Type B pancreatic cell (in vitro differentiated cells): ENCODE results near the gene SDC3. TPM values are rescaled to one million over a fixed set of nuclear protein-coding genes. Genes with fewer than 3 reads are reported as not detected.

Experiments
- DNase-seq: peaks from one replicate; pipeline ENCODE4 v3.0.0; 2021; ENCODE audit warnings: mixed read lengths; ENCODE audit not compliant: unreplicated experiment; ENCODE audit errors: extremely low spot score
- H3K27ac Mint-ChIP-seq: 2 replicates; pipeline ENCODE4 v1.8.0; 2021; ENCODE audit warnings: mild to moderate bottlenecking, mixed read lengths
- H3K27me3 Mint-ChIP-seq: 2 replicates; pipeline ENCODE4 v1.8.0; 2021; ENCODE audit warnings: mixed read lengths
- H3K36me3 Mint-ChIP-seq: 2 replicates; pipeline ENCODE4 v1.8.0; 2021; ENCODE audit warnings: mixed read lengths
- H3K4me1 Mint-ChIP-seq: one replicate; pipeline ENCODE4 v1.8.0; 2021; ENCODE audit warnings: mixed read lengths; ENCODE audit not compliant: unreplicated experiment
- H3K4me3 Mint-ChIP-seq: 2 replicates; pipeline ENCODE4 v1.8.0; 2021; ENCODE audit warnings: mild to moderate bottlenecking, mixed read lengths
- H3K9me3 Mint-ChIP-seq: 2 replicates; pipeline ENCODE4 v1.8.0; 2021; ENCODE audit warnings: mixed read lengths
- total RNA-seq: library from RNA; stranded (reverse); gene quantifications from 2 replicates; pipeline ENCODE4 v1.2.1, GENCODE V29; 2021; ENCODE audit warnings: low replicate concordance
- TF ChIP-seq, protein P1 (sequence below): fragments of 200-600 bp; sonication (generic); conservative IDR thresholded peaks from 2 replicates; pipeline ENCODE4 v1.5.0; 2021; ENCODE audit warnings: antibody characterized with exemption, mild to moderate bottlenecking

The SDC3 gene
- total RNA-seq, 1 donor from 2014 or later = 54.2 TPM

DNA sequence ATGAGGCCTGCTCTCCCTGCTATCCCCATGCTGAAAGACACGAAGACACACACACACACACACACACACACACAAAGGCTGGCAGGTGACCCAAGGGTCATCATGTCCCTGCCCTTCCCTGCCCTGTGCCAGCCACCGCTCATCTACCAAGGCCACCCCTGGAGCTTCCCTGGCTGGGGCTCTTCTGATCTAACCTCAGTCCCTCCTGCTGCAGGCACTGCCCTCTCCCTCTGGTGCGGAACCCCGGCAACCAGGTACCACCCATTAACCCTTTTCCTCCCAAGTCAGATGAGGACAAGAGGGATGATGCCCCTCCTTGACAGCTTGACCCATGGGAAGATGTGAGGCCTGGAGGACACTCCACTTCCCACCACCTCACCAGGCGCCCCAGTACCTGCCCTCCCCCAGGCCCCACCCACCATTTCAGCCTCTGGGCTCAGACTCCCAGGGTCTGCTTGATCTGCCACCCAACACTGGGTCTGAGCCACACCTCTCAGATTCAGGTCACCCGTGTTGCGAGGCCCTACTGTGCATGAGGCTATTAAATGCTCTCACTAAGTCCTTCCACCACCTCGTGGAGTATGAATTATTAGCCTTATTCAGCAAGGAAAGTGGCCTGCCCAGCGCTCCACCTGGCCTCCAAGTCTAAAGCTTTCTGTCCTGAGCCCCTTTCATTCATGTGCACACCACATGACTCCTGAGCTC, 2.5 kb downstream of the SDC3 start:
- H3K4me1 Mint-ChIP-seq = peaks cover 40% of the 10 kb centered on the region
- H3K36me3 Mint-ChIP-seq = no peaks in the 10 kb centered on the region
- no peaks in the 10 kb centered on the region for H3K9me3 Mint-ChIP-seq
- no peak for DNase-seq
- TF ChIP-seq, protein P1, sequence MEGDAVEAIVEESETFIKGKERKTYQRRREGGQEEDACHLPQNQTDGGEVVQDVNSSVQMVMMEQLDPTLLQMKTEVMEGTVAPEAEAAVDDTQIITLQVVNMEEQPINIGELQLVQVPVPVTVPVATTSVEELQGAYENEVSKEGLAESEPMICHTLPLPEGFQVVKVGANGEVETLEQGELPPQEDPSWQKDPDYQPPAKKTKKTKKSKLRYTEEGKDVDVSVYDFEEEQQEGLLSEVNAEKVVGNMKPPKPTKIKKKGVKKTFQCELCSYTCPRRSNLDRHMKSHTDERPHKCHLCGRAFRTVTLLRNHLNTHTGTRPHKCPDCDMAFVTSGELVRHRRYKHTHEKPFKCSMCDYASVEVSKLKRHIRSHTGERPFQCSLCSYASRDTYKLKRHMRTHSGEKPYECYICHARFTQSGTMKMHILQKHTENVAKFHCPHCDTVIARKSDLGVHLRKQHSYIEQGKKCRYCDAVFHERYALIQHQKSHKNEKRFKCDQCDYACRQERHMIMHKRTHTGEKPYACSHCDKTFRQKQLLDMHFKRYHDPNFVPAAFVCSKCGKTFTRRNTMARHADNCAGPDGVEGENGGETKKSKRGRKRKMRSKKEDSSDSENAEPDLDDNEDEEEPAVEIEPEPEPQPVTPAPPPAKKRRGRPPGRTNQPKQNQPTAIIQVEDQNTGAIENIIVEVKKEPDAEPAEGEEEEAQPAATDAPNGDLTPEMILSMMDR = no peak
- peak overlapping the region; percentile 80 for H3K4me3 Mint-ChIP-seq
- peaks cover 11% of the 10 kb centered on the region for H3K27me3 Mint-ChIP-seq
- H3K27ac Mint-ChIP-seq = peak overlapping the region; percentile 77

DNA sequence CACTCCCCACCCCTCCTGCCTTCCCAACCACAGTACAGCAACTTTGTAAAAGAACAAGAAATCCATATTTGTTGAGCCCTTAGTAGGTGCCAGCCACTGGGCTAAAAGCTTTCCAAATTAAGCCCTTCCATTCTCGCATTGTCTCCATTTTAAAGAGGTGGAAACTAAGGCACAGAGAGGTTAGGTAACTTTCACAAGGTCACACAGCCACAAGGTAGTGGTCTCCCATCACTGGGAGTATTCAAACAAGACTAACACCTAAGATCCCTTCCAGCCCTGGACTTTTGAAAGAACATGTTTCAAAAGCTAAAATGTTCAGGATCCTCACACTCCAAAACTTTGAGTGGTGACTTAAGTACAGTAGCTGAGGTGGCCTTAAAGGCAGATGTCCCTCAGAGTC, 3.2 kb downstream of the SDC3 start:
- TF ChIP-seq, protein P1 = no peak
- H3K4me1 Mint-ChIP-seq = peaks cover 40% of the 10 kb centered on the region
- H3K4me3 Mint-ChIP-seq = peak overlapping the region; percentile 80
- peaks cover 11% of the 10 kb centered on the region for H3K27me3 Mint-ChIP-seq
- peak overlapping the region; percentile 21 for H3K27ac Mint-ChIP-seq
- no peak for DNase-seq
- H3K36me3 Mint-ChIP-seq = no peaks in the 10 kb centered on the region
- H3K9me3 Mint-ChIP-seq = no peaks in the 10 kb centered on the region

DNA sequence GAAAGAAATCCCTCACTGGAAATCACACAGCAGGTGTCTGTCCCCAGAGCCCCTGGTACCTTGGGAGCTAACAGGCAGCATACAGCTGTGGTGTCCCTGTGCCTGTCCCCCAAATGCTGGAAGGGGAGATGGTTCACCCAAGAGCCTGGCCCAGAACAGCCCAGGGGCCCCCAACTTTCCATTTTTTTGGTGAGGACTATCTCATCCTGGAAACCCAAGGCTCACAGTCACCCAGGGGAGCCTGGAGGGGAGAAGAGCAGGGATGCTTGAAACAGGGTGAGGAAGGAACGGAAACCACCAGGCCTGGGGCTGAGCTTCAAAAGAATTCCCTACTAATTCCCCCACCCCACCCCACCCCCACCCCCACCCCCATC, 3.6 kb downstream of the SDC3 start:
- H3K27ac Mint-ChIP-seq = peak overlapping the region; percentile 18
- DNase-seq = no peak
- no peaks in the 10 kb centered on the region for H3K9me3 Mint-ChIP-seq
- TF ChIP-seq, protein P1 = no peak
- H3K4me1 Mint-ChIP-seq = peaks cover 39% of the 10 kb centered on the region
- H3K27me3 Mint-ChIP-seq = peaks cover 11% of the 10 kb centered on the region
- H3K4me3 Mint-ChIP-seq = no peak overlapping the region
- no peaks in the 10 kb centered on the region for H3K36me3 Mint-ChIP-seq

DNA sequence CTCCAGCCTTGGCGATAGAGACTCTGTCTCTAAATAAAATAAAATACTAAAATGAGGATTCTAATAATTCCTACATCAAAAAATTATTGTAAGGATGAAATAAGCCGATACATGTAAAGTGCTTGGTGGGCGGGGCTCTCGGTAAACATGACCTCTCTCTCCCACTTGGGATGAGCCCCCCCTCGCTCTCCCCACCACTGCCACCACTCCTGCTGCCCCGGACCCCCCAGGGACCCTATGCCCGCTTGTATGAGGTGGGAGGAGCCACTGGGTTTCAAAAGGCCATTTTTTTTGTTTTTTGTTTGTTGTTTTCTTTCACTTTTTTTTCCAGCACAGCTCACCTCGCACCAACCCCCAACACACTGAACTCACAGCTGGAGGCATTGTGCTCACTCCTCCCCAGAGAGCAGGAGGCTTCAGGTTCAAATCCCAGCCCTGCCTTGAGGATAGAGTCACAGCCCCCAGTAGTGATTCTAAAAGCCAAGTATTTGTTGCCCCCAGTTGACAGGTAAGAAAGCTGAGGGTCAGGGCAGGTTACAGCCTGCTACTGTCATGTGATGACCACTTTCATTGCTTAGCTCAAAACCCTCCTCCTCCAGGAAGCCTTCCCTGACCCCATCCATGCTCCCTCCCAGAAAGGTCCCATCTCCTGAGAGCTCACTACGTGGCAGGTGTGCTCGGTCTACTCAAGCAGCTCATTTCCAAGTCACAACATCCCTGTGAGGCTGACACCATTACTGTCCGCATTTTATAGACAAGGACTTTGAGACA, 4.2 kb downstream of the SDC3 start:
- DNase-seq = no peak
- Mint-ChIP-seq H3K36me3 (no peaks in the 10 kb centered on the region), H3K4me1 (peaks cover 33% of the 10 kb centered on the region), H3K27me3 (peaks cover 8% of the 10 kb centered on the region), H3K9me3 (no peaks in the 10 kb centered on the region), H3K27ac (peak overlapping the region; percentile 18), H3K4me3 (no peak overlapping the region)
- TF ChIP-seq, protein P1 = no peak

DNA sequence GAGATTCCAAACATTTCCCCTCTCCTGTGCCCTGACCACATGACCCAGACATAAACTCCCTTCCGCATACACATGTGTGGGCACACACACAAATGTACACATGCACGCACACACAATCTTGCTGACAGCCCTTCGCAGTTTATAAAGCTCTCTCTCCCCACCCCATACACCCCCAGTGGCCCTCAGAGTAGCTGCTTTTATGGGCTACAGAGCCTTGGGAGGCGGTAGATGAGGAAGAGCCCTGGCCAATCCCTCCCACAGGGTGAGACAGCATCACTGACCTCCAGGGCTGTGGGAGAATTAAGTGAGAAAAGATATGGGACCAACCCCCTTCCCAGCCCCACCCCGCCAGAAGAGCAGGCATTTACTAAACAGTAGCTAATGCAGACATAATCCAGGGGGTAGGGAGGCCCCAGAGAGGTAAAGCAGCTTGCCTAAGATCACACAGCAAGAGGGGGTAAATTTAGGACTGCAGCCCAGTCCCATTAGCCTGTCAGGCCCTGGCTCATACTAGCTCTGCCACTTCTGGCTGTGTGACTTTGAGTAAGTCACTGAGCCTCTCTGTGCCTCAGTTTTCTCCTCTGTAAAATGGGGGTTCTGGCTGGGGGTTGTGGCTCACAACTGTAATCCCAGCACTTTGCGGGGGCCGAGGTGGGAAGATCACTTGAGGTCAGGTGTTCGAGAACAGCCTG, 5.1 kb downstream of the SDC3 start:
- Mint-ChIP-seq H3K27me3 (peaks cover 7% of the 10 kb centered on the region), H3K27ac (no peak overlapping the region), H3K4me1 (peaks cover 32% of the 10 kb centered on the region), H3K36me3 (no peaks in the 10 kb centered on the region), H3K9me3 (no peaks in the 10 kb centered on the region), H3K4me3 (no peak overlapping the region)
- TF ChIP-seq, protein P1 = no peak
- DNase-seq = no peak
